PFSK-1 (cell line): ENCODE data around the gene POTEG.
"Not testable (repeated sequence)": the region's sequence is repeated elsewhere in the genome, so short reads cannot be mapped to it uniquely, and the experiment has no call there.

Experiments
- SIN3A ChIP-seq: IDR thresholded peaks from 2 replicates; pipeline ENCODE4 v1.6.1; 2012; ENCODE audit warnings: mild to moderate bottlenecking, low read length, moderate library complexity, borderline replicate concordance; ENCODE audit not compliant: insufficient read depth
- TF ChIP-seq, protein P1 (sequence below), 2 experiments: IDR thresholded peaks; 2 replicates each; pipeline versions ENCODE4 v1.6.1 to v1.8.0; 2011 to 2012; ENCODE audit warnings: low read depth in 2 of 2, low read length in 2 of 2, control low read depth in 1 of 2, inconsistent platforms in 1 of 2, mild to moderate bottlenecking in 1 of 2, moderate library complexity in 1 of 2; ENCODE audit not compliant: insufficient read depth in 1 of 2

DNA sequence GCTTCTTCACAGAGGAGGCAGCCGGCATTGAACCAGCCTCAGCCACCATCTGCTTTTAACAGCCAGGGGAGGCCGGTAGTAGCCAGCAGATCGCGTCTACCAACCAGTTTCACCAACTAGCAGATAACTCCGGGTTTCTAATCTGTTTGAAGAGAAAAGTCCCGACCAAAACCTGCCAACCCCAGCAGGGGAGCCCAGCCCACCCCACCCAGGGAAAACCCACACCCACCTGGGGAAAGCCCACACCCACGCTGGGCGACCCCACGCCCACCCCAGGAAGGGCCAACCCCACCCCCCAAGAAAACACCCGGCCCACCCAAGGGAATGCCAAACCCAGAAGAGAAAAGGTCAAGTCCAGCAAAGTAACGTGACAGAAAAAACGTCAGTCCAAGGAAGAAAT lies at the start of gene POTEG:
- TF ChIP-seq, protein P1, sequence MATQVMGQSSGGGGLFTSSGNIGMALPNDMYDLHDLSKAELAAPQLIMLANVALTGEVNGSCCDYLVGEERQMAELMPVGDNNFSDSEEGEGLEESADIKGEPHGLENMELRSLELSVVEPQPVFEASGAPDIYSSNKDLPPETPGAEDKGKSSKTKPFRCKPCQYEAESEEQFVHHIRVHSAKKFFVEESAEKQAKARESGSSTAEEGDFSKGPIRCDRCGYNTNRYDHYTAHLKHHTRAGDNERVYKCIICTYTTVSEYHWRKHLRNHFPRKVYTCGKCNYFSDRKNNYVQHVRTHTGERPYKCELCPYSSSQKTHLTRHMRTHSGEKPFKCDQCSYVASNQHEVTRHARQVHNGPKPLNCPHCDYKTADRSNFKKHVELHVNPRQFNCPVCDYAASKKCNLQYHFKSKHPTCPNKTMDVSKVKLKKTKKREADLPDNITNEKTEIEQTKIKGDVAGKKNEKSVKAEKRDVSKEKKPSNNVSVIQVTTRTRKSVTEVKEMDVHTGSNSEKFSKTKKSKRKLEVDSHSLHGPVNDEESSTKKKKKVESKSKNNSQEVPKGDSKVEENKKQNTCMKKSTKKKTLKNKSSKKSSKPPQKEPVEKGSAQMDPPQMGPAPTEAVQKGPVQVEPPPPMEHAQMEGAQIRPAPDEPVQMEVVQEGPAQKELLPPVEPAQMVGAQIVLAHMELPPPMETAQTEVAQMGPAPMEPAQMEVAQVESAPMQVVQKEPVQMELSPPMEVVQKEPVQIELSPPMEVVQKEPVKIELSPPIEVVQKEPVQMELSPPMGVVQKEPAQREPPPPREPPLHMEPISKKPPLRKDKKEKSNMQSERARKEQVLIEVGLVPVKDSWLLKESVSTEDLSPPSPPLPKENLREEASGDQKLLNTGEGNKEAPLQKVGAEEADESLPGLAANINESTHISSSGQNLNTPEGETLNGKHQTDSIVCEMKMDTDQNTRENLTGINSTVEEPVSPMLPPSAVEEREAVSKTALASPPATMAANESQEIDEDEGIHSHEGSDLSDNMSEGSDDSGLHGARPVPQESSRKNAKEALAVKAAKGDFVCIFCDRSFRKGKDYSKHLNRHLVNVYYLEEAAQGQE (IDR thresholded peaks at IDR 0.05; ENCODE audit: insufficient read depth in 1 of 2, low read depth in 2 of 2, low read length in 2 of 2): not testable (repeated sequence)
- TF ChIP-seq SIN3A: not testable (repeated sequence)
